Stimulated activated CD4-positive, alpha-beta T cell treated with anti-CD3 and anti-CD28 coated beads, Interleukin-1b, Interleukin-23, amount 100 ng/mL, for 1 hour (primary cell): Measurements from ENCODE around the gene NUDCD3.

Experiments
- DNase-seq, 2 donors: peaks; one replicate each; pipeline ENCODE4 v3.0.0-alpha.2; 2020; ENCODE audit warnings: low read depth in 2 of 2

Gene NUDCD3

DNA sequence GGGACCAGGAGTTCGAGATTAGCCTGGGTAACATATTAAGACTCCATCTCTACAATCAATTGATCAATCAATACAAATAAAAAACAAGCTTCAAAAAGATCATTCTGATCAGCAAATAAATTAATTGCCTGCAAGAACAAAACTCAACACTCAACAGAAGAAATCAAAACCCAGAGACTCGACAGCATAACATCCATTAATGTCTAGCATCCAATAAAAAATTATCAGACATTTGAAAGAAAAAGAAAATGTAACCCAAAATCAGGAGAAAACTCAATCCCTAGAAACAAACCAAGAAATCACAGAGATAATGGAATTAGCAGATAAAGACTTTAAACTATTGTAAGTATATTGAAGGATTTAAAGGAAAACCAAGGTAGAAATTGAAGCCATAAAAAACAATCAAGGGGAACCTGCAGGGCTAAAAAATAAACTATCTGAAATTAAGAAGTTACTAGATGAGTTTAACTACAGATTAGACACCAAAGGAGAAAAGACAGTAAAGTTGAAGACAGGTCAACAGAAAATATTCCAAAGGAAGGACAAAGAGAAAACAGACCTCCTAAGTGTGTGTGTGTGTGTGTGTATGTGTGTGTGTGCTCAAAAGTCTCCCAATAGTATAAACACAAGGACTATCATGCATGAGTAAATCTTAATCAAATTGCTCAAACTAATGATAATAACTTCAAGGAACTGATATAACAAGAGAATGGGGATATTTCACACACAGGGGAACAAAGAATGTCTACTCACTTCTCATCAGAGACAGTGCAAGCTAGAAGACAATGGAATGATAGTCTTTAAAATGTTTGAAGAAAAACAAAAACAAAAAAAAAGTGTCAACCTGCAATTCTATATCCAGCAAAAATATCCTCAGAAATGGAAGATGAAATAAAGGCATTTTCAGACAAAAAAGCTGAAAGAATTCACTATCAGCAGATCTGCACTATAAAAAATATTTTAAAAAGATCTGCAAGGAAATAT lies 7.7 kb downstream of the NUDCD3 start:
- DNase-seq: no peak

DNA sequence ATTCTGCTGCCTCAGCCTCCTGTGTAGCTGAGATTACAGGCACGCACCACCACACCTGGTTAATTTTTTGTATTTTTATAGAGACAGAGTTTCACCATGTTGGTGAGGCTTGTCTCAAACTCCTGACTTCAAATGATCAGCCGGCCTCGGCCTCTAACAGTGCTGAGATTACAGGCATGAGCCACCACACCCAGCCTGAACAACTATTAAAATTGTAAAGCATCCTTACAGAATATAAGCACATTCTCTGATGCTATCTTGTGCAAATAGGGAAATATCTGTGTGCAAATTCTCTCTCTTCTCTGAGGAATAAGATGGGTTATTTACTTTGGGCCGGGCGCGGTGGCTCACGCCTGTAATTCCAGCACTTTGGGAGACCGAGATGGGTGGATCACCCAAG lies 12.5 kb downstream of the NUDCD3 start:
- no peak for DNase-seq

DNA sequence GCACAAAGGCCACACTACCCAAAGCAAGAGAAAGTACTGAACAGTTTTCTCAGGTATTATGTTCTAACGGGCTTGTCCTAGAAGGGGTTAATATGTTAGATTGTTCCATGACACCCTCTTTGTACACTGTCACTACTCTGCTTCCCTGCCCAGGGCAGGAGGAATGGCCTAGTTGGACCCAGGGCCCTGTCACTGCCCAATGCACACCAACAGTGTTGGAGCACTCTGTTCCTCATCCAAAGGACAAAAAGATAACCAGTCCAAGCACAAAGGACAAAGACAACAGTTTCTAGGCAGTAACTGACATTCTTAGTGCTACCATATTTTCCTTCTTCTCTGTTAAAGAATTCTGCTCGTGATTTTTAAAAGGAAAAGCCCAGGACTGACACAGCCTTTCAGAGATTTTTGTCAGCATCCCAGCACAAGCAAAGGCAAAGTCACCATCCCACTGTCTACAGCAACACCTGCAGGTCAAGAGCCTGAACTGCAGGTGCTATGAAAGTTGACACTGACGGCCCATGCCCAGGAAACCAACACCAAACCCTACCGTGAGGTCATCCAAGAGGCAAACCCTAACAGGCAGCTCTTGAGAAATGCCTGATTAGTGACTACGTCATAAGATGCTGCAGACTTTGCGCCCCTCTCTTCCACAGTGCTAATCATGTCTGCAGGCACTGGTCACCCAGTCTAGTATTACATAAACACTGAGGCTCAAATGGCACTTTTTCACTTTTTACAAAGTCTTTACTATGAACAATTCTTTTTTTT lies 13.2 kb downstream of the NUDCD3 start:
- DNase-seq: peak; percentile 31 to 39

DNA sequence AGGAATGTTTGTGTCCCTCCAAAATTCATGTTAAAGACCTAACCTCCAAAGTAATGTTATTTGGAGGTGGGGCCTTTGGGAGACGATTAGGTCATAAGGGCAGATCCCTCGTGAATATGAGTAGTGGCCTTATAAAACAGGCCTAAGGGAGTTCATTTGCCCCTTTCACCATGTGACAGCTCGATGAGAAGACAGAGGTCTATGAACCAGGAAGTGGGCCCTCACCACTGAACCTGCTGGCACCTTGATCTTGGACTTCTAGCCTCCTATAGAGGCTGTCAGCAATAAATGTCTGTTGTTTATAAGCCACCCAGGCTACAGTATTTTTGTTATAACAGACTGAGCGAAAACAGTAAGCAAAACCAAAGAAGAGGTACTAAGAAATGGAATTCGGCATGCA lies 14.1 kb downstream of the NUDCD3 start:
- DNase-seq: no peak

DNA sequence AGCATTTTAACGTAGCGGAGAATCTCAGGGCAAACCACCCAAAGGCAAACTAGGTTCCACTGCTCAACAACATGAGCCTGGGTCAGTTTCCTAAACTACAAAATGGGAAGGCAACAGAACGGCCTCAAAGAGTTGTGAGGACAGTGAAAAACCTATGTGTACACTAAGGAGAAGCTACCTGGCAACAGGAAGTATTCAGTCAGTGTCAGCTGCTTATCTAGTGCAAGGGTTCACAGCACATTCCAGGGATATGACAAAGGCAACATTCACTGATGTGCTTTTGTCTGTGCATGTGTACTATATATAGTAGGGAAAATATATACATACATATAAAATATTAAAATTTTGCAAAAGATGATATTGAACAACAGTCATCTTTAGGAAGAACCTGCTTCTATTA lies 17.2 kb downstream of the NUDCD3 start:
- no peak for DNase-seq

DNA sequence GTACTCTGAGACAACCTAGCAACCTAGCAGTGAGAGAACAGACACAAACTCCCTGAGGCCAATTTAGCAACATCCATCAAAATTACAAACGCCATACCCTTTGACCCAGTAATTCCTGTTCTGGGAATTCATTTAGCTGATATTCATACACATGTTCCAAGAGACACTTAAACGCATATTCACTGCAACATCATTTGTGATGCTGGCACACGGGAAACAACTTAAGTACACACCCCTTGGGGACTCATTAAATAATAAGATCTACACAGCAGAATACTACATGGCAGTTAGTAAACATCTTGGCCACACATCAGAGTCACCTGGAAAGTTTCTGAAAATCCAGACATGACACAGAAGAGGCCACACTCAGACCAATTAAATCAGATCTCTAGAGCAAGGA lies 17.6 kb downstream of the NUDCD3 start:
- no peak for DNase-seq

DNA sequence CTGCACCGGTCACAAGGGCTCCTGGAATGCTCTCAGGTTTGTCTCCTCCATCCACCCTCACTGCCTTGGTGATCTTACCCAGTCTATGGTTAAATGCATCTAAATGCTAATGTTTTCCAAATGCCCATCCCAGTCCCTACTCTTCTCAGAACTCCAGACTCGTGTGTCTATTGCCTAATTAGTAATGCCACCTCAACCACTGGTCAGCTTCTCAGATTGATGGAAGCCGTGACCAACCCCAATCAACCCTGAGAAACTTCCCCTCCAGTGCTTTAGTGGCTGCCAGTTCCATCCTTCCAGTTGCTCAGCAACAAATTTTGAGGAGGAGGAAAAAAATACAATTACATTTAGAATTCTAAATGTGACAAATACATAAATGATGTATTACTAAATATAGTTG lies 18.6 kb downstream of the NUDCD3 start:
- no peak for DNase-seq

DNA sequence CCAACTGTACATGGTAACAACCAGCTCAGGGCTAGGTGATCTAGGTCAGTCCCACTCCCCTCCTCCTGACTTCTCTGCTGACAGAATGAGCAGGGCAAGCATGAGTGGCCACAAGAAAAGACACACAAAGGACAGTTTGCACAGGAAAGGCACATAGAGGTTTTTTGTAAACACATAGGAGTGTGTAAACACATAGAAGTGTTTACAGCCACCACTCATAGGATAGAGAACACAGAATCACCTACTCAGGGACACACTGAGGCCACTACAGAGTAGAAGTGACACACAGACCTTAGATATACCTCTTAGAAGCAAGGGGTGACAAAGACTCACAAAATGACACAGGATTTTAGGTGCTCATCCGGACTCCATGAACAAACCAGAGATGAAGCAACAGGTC lies 19.0 kb downstream of the NUDCD3 start:
- no peak for DNase-seq

DNA sequence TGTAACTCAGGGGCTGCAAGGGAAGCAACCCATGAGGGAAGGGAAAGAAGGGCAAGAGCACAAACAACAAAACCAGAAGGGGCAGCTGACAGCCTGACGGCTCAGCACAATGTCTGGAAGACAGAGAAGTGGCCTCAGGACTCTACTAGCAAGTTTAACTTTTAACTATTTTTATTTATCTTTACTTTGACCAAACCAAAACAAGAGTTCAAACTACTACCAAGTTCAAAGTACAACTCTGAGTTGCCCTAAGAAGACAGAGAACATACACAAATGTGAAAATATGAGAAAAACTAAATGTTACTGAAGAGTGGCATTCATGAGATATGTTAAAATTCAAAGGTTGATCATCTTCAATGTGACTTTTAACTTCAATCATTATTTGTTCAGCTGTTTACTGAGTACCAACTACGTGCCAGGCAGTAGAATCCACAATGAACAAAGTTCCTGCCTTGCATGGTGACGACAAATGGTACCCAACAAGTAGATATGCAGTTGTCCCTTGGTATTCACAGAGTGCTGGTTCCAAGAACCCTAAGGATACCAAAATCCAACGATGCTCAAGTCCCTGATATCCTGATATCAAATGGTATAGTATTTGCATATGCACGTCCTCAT lies 19.7 kb downstream of the NUDCD3 start:
- DNase-seq: no peak

DNA sequence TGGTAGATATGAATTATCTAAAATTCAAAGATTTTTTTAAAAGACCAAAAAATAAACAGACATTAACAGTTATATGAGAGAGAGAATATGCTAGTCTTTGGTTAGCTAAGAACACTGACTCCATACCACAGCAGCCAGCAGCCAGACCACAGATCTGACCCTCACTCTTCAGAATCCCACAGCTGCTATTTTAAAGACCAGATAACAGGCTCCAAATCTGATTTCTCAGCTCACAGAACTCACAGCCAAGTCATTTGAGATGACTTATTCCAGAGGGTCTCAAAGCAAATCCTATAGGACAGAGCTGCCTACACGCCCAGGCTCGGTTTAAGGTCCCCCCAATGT lies 20.4 kb downstream of the NUDCD3 start:
- no peak for DNase-seq

DNA sequence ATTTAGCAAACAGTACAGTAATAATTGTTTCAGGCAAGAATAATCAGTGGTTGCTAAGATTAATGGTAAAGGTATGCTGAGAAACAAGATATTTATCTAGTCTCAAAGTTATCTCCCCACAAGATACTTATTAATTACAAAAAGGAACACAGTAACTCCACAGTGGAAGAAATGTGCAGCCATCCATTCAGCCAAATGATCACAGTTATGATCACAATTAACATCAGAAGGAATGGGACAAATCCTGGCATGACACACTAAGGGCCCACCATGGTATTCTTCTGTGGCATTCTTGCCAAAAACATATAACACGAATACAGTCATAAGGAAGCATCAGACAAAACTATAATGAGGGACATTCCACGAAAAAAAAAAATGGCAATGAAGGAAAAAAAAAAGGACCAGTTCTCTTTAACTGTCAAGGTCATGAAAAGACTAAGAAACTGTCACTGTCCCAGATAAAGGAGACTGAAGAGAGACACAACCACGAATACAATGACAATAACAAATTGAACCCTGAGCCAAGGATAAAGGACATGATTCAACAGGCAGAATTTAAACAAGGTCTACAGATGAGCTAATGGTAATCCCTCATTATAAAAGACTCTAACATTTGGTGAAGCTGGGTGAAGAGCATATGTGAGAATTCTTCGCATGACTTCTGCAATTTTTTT lies 20.9 kb downstream of the NUDCD3 start:
- no peak for DNase-seq

DNA sequence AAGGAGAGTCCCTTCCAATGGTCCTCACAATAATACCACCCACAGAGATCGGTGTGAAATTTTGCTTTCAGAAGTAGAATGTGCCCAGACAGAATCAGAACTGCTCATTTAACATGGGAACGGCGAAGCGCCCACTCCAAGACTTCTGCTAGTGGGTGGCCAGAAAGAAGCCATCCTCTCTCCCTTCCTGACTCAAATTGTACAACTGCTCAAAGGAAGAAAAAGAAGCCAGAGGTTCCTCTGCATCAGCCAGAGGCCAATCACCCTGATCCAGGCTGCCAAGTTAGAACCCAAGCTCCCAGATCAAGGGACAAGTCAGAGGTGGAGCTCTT lies 23.3 kb downstream of the NUDCD3 start:
- DNase-seq: no peak

DNA sequence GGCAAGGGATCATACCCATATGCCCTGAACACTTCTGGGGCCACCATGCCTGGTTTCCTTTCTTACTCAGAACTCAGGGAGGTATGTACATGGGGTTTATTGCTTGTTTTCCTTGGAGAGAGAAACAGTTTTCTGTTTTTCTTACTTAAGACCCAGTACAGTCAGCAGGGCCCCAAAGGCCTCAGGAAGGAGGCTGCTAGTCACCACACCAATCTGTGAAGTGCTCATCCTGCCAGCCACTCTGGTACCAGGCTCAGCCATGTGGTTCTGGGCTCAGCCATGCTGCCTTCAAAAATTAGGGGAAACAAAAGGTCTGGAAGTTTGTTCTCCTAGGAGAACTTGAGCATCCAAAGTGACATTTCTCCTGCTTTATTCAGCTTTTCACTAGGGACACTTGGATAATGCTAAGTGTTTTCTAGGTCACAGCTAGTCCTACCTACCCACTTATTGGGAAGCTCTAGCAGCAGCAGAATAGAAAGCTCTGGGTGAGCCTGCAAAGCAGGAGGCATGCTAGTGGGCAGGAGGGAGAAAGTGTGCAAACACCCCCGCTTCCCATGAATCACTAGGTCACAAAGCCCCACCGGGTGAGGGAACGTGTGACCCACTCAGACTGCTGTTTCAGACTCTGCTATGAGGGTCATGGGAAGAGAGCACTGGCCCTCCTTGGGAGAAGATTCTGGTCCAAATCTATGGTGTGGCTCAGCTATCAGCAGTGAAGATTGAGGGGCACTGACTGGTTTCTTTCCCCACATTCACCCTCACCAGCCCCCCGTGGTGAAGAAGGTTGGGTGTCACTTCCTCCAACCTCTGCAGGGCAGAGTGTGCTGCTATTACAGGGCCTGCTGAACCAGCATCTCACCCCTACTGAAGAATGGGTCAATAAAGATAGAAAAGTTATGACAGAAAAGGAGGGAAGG lies 23.9 kb downstream of the NUDCD3 start:
- DNase-seq: no peak

DNA sequence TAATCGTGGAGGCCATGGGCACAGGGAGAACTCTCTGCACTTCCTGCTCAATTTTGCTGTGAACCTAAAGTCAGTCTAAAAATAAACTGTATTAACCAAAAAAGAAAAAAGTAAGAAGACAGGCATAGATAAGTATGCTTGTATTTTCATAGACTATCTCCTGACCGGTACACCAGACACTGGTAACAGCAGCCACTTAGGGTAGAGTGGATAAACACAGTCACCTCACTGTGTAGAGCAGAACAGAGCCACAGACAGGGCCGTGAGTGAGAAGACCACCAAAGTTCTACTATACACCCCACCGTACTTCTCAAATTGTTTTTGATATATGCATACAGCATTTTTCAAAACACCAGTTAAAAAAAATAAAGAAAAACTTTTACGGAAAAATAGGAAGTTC lies 25.0 kb downstream of the NUDCD3 start:
- no peak for DNase-seq

DNA sequence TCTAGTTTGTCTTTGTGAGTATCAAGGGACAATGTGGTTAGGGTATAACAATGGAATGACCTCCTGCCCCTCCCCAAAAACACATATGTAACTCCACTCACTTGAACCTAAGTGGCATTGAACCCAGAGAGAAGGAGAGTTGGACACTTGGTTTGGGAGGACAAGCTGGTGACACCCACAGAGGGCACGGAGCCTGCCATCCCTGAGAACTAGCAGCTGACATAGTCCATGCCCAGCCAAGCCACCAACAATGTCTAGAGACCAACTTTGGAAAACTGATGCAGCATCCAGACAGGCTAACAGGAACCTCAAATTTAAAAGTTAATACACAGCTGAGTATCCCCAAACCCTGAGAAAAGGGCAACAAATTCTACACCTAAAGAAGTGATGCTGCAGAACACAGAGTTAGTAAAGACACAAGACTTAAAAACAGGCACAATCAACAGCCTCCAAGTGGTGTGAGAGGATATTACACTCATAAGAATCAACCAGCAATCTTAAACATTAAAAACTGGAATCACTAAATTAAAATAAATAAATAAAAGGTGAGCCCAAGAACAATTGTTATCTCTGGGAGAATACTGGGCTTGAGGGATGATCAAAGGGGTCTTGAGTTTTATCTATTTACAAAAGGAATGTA lies 27.2 kb downstream of the NUDCD3 start:
- DNase-seq: no peak

DNA sequence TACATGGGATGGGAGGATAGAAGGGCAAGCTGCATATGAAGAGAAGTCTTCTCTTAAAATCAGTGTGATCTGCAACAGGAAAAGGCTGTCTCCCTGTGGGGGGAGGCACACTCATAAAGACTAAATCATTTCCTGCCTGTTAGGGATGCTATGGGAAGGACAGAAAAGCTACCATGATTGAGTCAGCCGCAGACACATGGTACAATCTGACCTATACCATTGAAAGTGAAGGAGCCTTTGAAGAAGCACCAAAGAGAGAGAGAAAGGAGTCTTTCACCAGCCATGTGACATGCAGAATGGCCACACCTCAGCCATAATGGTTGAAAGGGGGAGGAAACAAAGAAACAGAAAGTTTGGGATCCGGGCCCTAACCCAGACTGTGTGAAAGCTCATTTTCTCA lies 29.1 kb downstream of the NUDCD3 start:
- no peak for DNase-seq

DNA sequence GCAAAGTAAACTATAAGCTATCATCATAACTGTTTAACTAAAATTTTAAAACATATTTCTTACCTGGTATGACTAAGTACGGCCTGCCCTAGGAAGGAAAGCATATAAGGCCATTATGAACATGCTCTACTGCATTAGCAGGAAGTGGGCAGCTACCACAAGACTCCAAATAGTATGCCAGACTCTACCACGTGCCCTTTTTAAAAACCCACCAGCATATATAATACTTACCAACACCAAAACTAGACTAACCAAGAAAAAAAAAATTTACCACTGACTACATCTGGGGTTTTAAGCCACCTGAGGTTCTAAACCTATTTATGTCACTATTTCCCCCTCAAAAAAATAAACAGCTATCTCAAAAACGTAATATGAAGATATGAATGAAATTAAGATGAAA lies 30.1 kb downstream of the NUDCD3 start:
- peak in 1 of 2 donors; percentile 4 for DNase-seq

DNA sequence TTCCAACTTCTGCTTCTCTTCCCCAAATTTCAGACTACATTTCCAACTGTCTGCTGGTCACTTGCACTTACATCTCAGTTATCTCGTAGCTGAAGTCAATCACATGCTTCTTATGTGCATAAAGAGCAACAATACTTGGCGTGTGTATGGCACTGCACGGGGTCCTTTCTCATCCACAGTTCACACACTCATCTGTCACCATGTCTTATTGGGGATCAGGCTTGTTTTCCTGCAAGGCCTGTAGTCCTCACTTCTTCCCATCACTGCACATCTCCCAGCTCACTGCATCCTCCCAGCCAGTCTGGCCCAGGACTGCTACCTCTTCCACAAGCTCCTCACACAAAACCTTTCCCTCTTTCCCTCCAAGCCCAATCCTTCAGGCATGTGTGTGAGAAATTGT lies 35.3 kb downstream of the NUDCD3 start:
- no peak for DNase-seq

DNA sequence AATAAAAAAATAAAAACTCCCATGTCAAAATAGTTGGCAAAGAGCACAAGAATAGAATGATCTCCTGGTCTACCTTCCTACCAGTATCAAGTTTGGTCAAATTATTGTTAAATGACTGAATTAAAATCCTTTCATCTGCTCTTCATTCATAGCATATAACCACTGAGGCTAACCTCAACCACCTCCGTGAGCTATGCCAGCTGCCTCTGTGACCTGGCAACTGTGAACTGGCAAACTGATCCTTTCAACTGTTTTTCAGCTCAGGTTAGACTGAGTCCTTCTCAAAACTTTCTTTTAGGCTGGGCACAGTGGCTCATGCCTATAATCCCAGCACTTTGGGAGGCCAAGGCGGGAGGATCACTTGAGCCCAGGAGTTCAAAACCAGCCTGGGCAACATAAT lies 36.1 kb downstream of the NUDCD3 start:
- no peak for DNase-seq

DNA sequence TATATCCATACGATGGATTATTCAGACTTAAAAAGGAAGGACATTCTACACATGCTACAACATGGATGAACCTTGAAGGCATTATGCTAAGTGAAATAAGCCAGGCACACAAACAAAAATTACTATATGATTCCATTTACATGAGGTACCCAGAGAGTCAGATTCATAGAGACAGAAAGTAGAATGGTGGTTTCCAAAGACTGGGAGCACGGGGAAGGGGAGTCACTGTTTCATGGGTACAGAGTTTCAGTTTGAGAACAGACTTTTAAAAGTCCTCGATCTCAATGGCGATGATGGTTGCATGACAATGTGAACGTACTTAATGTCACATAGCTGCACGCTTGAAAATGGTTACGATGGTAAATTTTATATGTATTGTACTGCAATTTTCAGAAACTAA lies 39.3 kb downstream of the NUDCD3 start:
- DNase-seq: no peak

DNA sequence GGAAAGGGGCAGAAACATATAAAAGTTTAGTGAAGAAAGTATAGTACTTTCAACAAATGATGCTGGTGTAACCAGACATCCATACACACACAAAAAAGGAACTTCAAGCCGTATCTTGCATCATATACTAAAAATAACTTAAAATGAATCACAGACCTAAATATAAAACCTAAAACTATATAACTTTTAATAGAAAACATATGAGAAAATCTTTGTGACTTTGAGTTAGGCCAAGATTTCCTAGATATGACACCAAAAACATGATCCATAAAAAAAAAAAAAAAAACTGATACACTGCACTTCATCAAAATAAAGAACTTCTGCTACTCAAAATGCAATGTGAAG lies 40.9 kb downstream of the NUDCD3 start:
- DNase-seq: no peak
